ENCODE measurements around the gene PAFAH1B2. TPM values are rescaled to one million over a fixed set of nuclear protein-coding genes. Genes with fewer than 3 reads are reported as not detected.

PAFAH1B2 gene
- total RNA-seq, 2 donors from 2014 or later = 46.2 to 62.5 TPM

- no peak for DNase-seq
- no peak for ATAC-seq
- intact Hi-C loops (cut with DNase I) = loop anchor here (5.0 to 10.0 kb wide), 4 partner anchors 351 to 441 kb away; partner anchors contain the start of genes APOA5 (in 1 of the 2) and ZPR1 (in 1 of the 2)
Measured at GRCh38 chr11:117225553-117226170, 81.6 kb downstream of the PAFAH1B2 start.

Other genes starting within 250 kb of the PAFAH1B2 start
- gene SIK3, start 45.9 kb upstream of the PAFAH1B2 start, total RNA-seq = 10 to 100 TPM; 22.4 to 36.9 TPM
- gene SIDT2, start 34.5 kb downstream of the PAFAH1B2 start, total RNA-seq = 10 to 100 TPM; 40.8 to 48.5 TPM
- 1,000 to 10,000 TPM in 1 of 2 donors, 100 to 1,000 TPM in 1; 829 to 1,367 TPM for gene TAGLN, start 55.1 kb downstream of the PAFAH1B2 start, total RNA-seq
- 10 to 100 TPM; 29.2 to 42.5 TPM for gene PCSK7, start 87.8 kb downstream of the PAFAH1B2 start, total RNA-seq
- gene RNF214, start 88.4 kb downstream of the PAFAH1B2 start, total RNA-seq = 10 to 100 TPM; 20.3 to 21.0 TPM
- 1 to 10 TPM; 6.3 to 8.0 TPM for gene BACE1-AS, start 147.1 kb downstream of the PAFAH1B2 start, total RNA-seq
- gene BACE1, start 172.0 kb downstream of the PAFAH1B2 start, total RNA-seq = 10 to 100 TPM; 14.6 to 16.3 TPM
- gene CEP164, start 183.6 kb downstream of the PAFAH1B2 start, total RNA-seq = 1 to 10 TPM; 9.0 to 9.6 TPM